ENCODE measurements around the gene KDM3A.

DNA sequence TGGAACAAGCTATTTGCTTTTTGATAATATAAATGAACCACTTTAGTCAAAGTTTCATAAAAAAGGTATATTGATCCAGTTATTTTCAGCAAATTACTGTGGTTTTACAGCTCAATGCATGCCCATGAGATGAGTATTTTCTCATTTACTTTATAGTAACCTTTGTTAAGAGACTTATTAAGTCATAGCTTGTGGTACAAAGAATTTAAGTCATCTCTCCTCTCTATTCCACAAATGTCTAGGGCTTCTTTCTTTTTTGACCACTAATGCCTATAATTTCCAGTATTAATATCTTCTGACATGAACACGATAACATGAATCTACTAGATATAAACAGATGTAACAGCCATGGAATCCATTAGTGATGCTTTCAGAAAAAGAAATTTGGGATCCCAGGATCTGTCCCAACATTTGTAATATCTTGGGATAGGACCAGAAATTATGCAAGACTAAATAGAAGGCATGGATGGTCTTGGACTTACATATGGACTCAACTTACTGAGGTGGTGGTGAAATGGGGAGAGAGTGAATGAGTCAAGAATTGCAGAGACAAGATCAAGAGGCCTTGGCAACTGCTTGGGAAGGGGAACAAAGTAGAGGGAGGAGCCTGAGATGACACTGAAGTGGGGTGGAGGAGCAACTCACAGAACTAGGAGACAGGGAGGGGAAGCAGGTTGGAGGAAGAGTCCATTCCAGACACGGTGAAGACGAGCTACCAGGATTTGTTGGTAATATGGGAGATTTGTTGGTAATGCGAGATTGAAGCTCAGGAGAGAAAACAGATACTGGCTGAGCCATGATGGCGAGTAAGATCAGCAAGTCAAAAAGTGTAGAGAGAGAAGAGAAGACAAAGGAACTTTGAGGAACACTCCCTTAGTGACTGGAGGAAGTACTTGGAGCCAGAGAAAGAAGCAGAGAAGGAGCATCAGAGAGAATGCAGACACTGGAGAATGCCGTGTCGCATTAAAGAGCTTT lies 42.4 kb upstream of the KDM3A start:
- TF ChIP-seq CHD1 (IDR thresholded peaks at IDR 0.05; ENCODE audit: low read depth, low read length) (no peak), IRF4 (IDR thresholded peaks at IDR 0.05; ENCODE audit: low read depth, low read length) (no peak), ESRRA (IDR thresholded peaks at IDR 0.05; ENCODE audit: low read length) (no peak), GABPA (IDR thresholded peaks at IDR 0.05; ENCODE audit: low read depth) (no peak), NRF1 (conservative IDR thresholded peaks at IDR 0.05; ENCODE audit: low read depth, low read length) (no peak), CREB1 (IDR thresholded peaks at IDR 0.05; ENCODE audit: low read depth) (no peak), CBX5 (IDR thresholded peaks at IDR 0.05; ENCODE audit: low read depth) (no peak), ETV6 (conservative IDR thresholded peaks at IDR 0.05 in 1 of 2, IDR thresholded peaks at IDR 0.05 in 1 of 2; ENCODE audit: borderline replicate concordance in 1 of 2, low read depth in 1 of 2) (no peak), POLR2AphosphoS5 (IDR thresholded peaks at IDR 0.05; ENCODE audit: low read length) (no peak)
- TF ChIP-seq, protein P1, sequence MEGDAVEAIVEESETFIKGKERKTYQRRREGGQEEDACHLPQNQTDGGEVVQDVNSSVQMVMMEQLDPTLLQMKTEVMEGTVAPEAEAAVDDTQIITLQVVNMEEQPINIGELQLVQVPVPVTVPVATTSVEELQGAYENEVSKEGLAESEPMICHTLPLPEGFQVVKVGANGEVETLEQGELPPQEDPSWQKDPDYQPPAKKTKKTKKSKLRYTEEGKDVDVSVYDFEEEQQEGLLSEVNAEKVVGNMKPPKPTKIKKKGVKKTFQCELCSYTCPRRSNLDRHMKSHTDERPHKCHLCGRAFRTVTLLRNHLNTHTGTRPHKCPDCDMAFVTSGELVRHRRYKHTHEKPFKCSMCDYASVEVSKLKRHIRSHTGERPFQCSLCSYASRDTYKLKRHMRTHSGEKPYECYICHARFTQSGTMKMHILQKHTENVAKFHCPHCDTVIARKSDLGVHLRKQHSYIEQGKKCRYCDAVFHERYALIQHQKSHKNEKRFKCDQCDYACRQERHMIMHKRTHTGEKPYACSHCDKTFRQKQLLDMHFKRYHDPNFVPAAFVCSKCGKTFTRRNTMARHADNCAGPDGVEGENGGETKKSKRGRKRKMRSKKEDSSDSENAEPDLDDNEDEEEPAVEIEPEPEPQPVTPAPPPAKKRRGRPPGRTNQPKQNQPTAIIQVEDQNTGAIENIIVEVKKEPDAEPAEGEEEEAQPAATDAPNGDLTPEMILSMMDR (IDR thresholded peaks at IDR 0.05 in 2 of 3, conservative IDR thresholded peaks at IDR 0.05 in 1 of 3; ENCODE audit: control insufficient read depth in 2 of 3, extremely low read depth in 1 of 3, insufficient read depth in 1 of 3, low read depth in 3 of 3, low read length in 3 of 3) = no peak
- TF ChIP-seq, protein P2, sequence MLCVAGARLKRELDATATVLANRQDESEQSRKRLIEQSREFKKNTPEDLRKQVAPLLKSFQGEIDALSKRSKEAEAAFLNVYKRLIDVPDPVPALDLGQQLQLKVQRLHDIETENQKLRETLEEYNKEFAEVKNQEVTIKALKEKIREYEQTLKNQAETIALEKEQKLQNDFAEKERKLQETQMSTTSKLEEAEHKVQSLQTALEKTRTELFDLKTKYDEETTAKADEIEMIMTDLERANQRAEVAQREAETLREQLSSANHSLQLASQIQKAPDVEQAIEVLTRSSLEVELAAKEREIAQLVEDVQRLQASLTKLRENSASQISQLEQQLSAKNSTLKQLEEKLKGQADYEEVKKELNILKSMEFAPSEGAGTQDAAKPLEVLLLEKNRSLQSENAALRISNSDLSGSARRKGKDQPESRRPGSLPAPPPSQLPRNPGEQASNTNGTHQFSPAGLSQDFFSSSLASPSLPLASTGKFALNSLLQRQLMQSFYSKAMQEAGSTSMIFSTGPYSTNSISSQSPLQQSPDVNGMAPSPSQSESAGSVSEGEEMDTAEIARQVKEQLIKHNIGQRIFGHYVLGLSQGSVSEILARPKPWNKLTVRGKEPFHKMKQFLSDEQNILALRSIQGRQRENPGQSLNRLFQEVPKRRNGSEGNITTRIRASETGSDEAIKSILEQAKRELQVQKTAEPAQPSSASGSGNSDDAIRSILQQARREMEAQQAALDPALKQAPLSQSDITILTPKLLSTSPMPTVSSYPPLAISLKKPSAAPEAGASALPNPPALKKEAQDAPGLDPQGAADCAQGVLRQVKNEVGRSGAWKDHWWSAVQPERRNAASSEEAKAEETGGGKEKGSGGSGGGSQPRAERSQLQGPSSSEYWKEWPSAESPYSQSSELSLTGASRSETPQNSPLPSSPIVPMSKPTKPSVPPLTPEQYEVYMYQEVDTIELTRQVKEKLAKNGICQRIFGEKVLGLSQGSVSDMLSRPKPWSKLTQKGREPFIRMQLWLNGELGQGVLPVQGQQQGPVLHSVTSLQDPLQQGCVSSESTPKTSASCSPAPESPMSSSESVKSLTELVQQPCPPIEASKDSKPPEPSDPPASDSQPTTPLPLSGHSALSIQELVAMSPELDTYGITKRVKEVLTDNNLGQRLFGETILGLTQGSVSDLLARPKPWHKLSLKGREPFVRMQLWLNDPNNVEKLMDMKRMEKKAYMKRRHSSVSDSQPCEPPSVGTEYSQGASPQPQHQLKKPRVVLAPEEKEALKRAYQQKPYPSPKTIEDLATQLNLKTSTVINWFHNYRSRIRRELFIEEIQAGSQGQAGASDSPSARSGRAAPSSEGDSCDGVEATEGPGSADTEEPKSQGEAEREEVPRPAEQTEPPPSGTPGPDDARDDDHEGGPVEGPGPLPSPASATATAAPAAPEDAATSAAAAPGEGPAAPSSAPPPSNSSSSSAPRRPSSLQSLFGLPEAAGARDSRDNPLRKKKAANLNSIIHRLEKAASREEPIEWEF (IDR thresholded peaks at IDR 0.05; ENCODE audit: insufficient replicate concordance, low read depth, low read length) = no peak
